B cell (primary cell): Measurements from ENCODE around the gene SPTLC2. TPM values are rescaled to one million over a fixed set of nuclear protein-coding genes. Genes with fewer than 3 reads are reported as not detected.
A peak's percentile ranks its signal among the peaks of the same experiment; 100 is the strongest.

ENCODE experiments used
- ATAC-seq: fragments of 200-7000 bp; cut with Tn5 transposase; one replicate; pipeline ENCODE4 v1.10.0; 2021; ENCODE audit warnings: low read depth, mild to moderate bottlenecking, moderate number of reproducible peaks, moderate library complexity
- CTCF ChIA-PET: fragments of 350-600 bp; sonication (Branson Sonifier 250); formaldehyde crosslinking; loops from one replicate; lab custom pipeline; 2021; ENCODE audit warnings: antibody characterized with exemption, inconsistent platforms; lab: Charles Lee
- POLR2A ChIA-PET: fragments of 350-600 bp; sonication (Branson Sonifier 250); formaldehyde crosslinking; loops from one replicate; lab custom pipeline; 2021; ENCODE audit warnings: antibody characterized with exemption; lab: Charles Lee
- DNase-seq: peaks from one replicate; pipeline ENCODE4 v3.0.0; 2013
- H2AFZ ChIP-seq: 2 replicates; pipeline ENCODE4 v1.6.1; 2012; ENCODE audit warnings: mild to moderate bottlenecking, low read depth, low read length; ENCODE audit not compliant: insufficient read depth, poor library complexity, severe bottlenecking
- H3K27ac ChIP-seq, 2 donors: 1 replicate in 1 of 2; 2 replicates in 1 of 2; pipeline ENCODE4 v1.5.1; 2012 to 2013; ENCODE audit warnings: low read length in 2 of 2, mild to moderate bottlenecking in 2 of 2, moderate library complexity in 1 of 2
- H3K27me3 ChIP-seq, 4 experiments: fragments of 200-600 bp in 1 of 4; sonication (generic) in 1 of 4; replicated peaks in 1 of 4; 1 replicate in 2 of 4; 2 replicates in 2 of 4; pipeline versions ENCODE4 v1.6.1 to v1.7.0; 2013 to 2016; ENCODE audit warnings: low read length in 3 of 4, mild to moderate bottlenecking in 2 of 4, mixed read lengths in 1 of 4, moderate library complexity in 1 of 4; ENCODE audit not compliant: insufficient read depth in 4 of 4, control insufficient read depth in 3 of 4; ENCODE audit errors: control extremely low read depth in 1 of 4
- H3K36me3 ChIP-seq, 2 experiments: replicated peaks in 1 of 2; 1 replicate in 1 of 2; 2 replicates in 1 of 2; pipeline versions ENCODE4 v1.6.1 to v1.7.1; 2013; ENCODE audit warnings: low read length in 1 of 2; ENCODE audit not compliant: insufficient read depth in 2 of 2, control insufficient read depth in 1 of 2; ENCODE audit errors: control extremely low read depth in 1 of 2, extremely low read depth in 1 of 2
- H3K4me1 ChIP-seq, 2 donors: fragments of 200-600 bp in 1 of 2; sonication (generic) in 1 of 2; 1 replicate in 1 of 2; 2 replicates in 1 of 2; pipeline versions ENCODE4 v1.5.1 to v1.6.1; 2013 to 2017; ENCODE audit warnings: low read length in 2 of 2; ENCODE audit not compliant: control insufficient read depth in 2 of 2, insufficient read depth in 2 of 2
- H3K4me2 ChIP-seq: replicated peaks from 2 replicates; pipeline ENCODE3; 2012; ENCODE audit warnings: mild to moderate bottlenecking, low read depth, low read length; ENCODE audit not compliant: poor library complexity, severe bottlenecking
- H3K4me3 ChIP-seq, 5 experiments: fragments of 200-600 bp in 1 of 5; sonication (generic) in 1 of 5; 1 replicate in 3 of 5; 2 replicates in 2 of 5; pipeline versions ENCODE4 v1.5.1 to v1.7.0; 2011 to 2016; ENCODE audit warnings: low read length in 4 of 5, mild to moderate bottlenecking in 4 of 5, low read depth in 2 of 5, control low read depth in 1 of 5, moderate library complexity in 1 of 5; ENCODE audit not compliant: insufficient read depth in 1 of 5; ENCODE audit errors: control extremely low read depth in 1 of 5, extremely low read depth in 1 of 5
- H3K79me2 ChIP-seq: fragments of 200-600 bp; sonication (generic); one replicate; pipeline ENCODE4 v1.6.0; 2016; ENCODE audit warnings: low read length; ENCODE audit not compliant: control insufficient read depth, insufficient read depth
- H3K9ac ChIP-seq: fragments of 200-600 bp; sonication (generic); 2 replicates; pipeline ENCODE4 v1.6.1; 2017; ENCODE audit warnings: mild to moderate bottlenecking, low read length, moderate library complexity
- H3K9me3 ChIP-seq, 3 donors: one replicate each; pipeline versions ENCODE4 v1.6.1 to v1.7.1; 2013; ENCODE audit warnings: low read length in 2 of 3; ENCODE audit not compliant: control insufficient read depth in 2 of 3, insufficient read depth in 1 of 3; ENCODE audit errors: control extremely low read depth in 1 of 3
- H4K20me1 ChIP-seq: 2 replicates; pipeline ENCODE4 v1.6.0; 2012; ENCODE audit warnings: mild to moderate bottlenecking, low read length; ENCODE audit not compliant: insufficient read depth, control insufficient read depth, poor library complexity, severe bottlenecking
- H3K27ac Mint-ChIP-seq: one replicate; pipeline ENCODE4 v1.8.0; 2021; ENCODE audit warnings: mixed read lengths
- H3K27me3 Mint-ChIP-seq: one replicate; pipeline ENCODE4 v1.8.0; 2021; ENCODE audit warnings: mixed read lengths
- H3K4me1 Mint-ChIP-seq: one replicate; pipeline ENCODE4 v1.8.0; 2021; ENCODE audit warnings: mixed read lengths
- H3K4me3 Mint-ChIP-seq: one replicate; pipeline ENCODE4 v1.8.0; 2021; ENCODE audit warnings: mixed read lengths
- H3K9me3 Mint-ChIP-seq: one replicate; pipeline ENCODE4 v1.8.0; 2022; ENCODE audit warnings: mixed read lengths; ENCODE audit not compliant: insufficient read depth
- CTCF ChIP-seq: fragments of 200-600 bp; IDR thresholded peaks from one replicate; pipeline ENCODE4 v1.8.0; 2022; ENCODE audit warnings: antibody characterized with exemption, mild to moderate bottlenecking
- EZH2 ChIP-seq: IDR thresholded peaks from 2 replicates; pipeline ENCODE4 v1.6.1; 2012; ENCODE audit warnings: borderline replicate concordance, low read depth, mild to moderate bottlenecking, moderate library complexity, low read length; ENCODE audit not compliant: insufficient read depth, poor library complexity, severe bottlenecking
- WGBS: methylation state at CpG from one replicate; pipeline ENCODE4 v1.1.5; 2013; ENCODE audit warnings: missing lambda C conversion rate; ENCODE audit not compliant: insufficient coverage; 5-methylcytosine and 5-hydroxymethylcytosine counted together
- intact Hi-C: fragments of 100-400 bp; cut with micrococcal nuclease; formaldehyde crosslinking; loops from one replicate; pipeline ENCODE4 v1.10.0; 2022
- polyA plus RNA-seq: library from polyadenylated mRNA; depleted of rRNA; stranded (reverse); fragments of >200 nt; gene quantifications from 2 replicates; pipeline ENCODE4 v1.2.3, GENCODE V29; 2012
- total RNA-seq, 2 donors: library from RNA; stranded (reverse); fragments of 120-200 nt in 1 of 2; gene quantifications; 1 replicate in 1 of 2; 2 replicates in 1 of 2; pipeline versions ENCODE4 v1.2.3 to v1.2.4, GENCODE V29; 2013 to 2022

Gene SPTLC2
- total and polyA plus RNA-seq, 2 donors (not counting 1 experiment from before 2014, with no cell fraction given) = 9.4 to 41.4 TPM

- no peak for TF ChIP-seq CTCF
- TF ChIP-seq EZH2 = no peak
- H2AFZ ChIP-seq = no peak overlapping the region
- POLR2A ChIA-PET = no interaction called here
- 61% methylated on average over 3 of the region's 5 CpGs for WGBS
- Mint-ChIP-seq H3K4me1 (peaks cover 29% of the 10 kb centered on the region), H3K27ac (peak overlapping the region; percentile 84), H3K27me3 (no peaks in the 10 kb centered on the region), H3K9me3 (no peaks in the 10 kb centered on the region), H3K4me3 (no peak overlapping the region)
- peaks cover 4% of the 10 kb centered on the region for H4K20me1 ChIP-seq
- peaks cover 29% of the 10 kb centered on the region in 2 donors for H3K4me1 ChIP-seq
- H3K4me3 ChIP-seq = no peak overlapping the region
- intact Hi-C loops = no loop called here
- H3K36me3 ChIP-seq = peaks cover 3 to 26% of the 10 kb centered on the region in 2 experiments
- no peaks in the 10 kb centered on the region for H3K27me3 ChIP-seq
- H3K27ac ChIP-seq = peak overlapping the region; percentile 37 to 81
- no peak overlapping the region for H3K9ac ChIP-seq
- H3K9me3 ChIP-seq = no peaks in the 10 kb centered on the region
- CTCF ChIA-PET = interaction anchor here (1.4 kb wide), 1 partner anchor 8 kb away, joined by 7 read pairs; no protein-coding TSS in a partner anchor
- ATAC-seq (no peak), DNase-seq (no peak)
- peak overlapping the region; percentile 56 for H3K4me2 ChIP-seq
- H3K79me2 ChIP-seq = peaks cover 35% of the 10 kb centered on the region
Observed at GRCh38 chr14:77543240-77543551, 73.2 kb downstream of the SPTLC2 start.

- H3K4me2 ChIP-seq = peak overlapping the region; percentile 56
- H3K9ac ChIP-seq = peak overlapping the region; percentile 27
- no peaks in the 10 kb centered on the region for H3K9me3 Mint-ChIP-seq
- peak overlapping the region; percentile 55 for H2AFZ ChIP-seq
- no peaks in the 10 kb centered on the region for H3K27me3 Mint-ChIP-seq
- H3K36me3 ChIP-seq = peaks cover 4 to 26% of the 10 kb centered on the region in 2 experiments
- ATAC-seq = no peak
- H3K4me1 ChIP-seq = peaks cover 29 to 34% of the 10 kb centered on the region in 2 donors
- no peak overlapping the region for H3K4me3 ChIP-seq
- TF ChIP-seq EZH2 (no peak), CTCF (no peak)
- intact Hi-C loops = no loop called here
- H3K9me3 ChIP-seq = no peaks in the 10 kb centered on the region
- H3K4me3 Mint-ChIP-seq = peak overlapping the region; percentile 42
- ChIA-PET POLR2A (no interaction called here), CTCF (interaction anchor here (0.7 to 1.4 kb wide), 3 partner anchors 9 to 242 kb away, joined by 3 to 7 read pairs (median 5); no protein-coding TSS in a partner anchor)
- H4K20me1 ChIP-seq = peaks cover 4% of the 10 kb centered on the region
- peaks cover 29% of the 10 kb centered on the region for H3K4me1 Mint-ChIP-seq
- 43% methylated on average over 10 of the region's 11 CpGs for WGBS
- no peaks in the 10 kb centered on the region for H3K27me3 ChIP-seq
- H3K27ac ChIP-seq = peak overlapping the region; percentile 37 to 81
- H3K79me2 ChIP-seq = peaks cover 32% of the 10 kb centered on the region
- H3K27ac Mint-ChIP-seq = peak overlapping the region; percentile 84
- DNase-seq = no peak
Observed at GRCh38 chr14:77542421-77543239, 73.8 kb downstream of the SPTLC2 start.
